Liver (tissue), 3 donors: Measurements from ENCODE around the gene SMU1.
A peak's percentile ranks its signal among the peaks of the same experiment; 100 is the strongest.

Experiments used
- JUND ChIP-seq, 2 donors: IDR thresholded peaks; 2 replicates each; pipeline ENCODE4 v1.6.1; 2016; ENCODE audit warnings: antibody characterized with exemption in 2 of 2
- RAD21 ChIP-seq, 2 donors: IDR thresholded peaks; 2 replicates each; pipeline ENCODE4 v1.6.1; 2016; ENCODE audit warnings: antibody characterized with exemption in 2 of 2, mild to moderate bottlenecking in 2 of 2
- YY1 ChIP-seq: IDR thresholded peaks from 2 replicates; pipeline ENCODE4 v1.6.1; 2016; ENCODE audit warnings: antibody characterized with exemption, mild to moderate bottlenecking
- TF ChIP-seq, protein P1 (sequence below): fragments of 150-350 bp; IDR thresholded peaks from 2 replicates; pipeline ENCODE4 v1.5.1; 2017; ENCODE audit warnings: improper control_type of control experiment, low read depth, low read length; ENCODE audit not compliant: missing input control
- donor health status: healthy.
- donor health status: healthy.

DNA sequence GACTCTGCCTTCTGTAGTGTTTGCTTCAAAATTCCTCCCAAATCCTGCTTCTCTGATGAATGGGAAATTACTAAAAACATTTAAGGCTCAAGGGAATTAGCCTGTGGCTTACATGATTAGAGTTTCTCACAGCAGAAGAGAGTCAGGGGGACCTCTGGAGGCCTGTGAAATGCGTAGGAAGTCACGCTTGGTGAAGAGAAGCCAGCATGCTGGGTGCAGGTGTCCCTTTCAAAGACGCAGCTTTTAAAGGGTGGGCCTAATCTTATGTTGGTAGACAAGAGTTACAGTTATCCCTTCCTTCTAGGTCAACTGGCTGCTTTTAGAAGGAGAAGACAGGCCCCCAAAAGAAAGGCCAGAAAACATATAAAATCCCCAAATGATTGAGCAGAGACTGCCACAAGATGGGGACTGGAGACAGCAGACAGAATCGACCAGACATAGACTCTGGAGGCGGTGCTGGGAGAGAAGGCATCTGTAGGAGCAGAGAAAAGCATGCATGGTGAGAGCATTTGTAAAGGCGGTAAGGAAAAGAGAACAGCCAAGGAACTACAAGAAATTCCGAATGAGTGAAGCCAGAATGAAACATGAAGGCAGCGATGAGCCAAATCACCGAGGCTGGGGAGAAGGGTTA is 48.4 kb upstream of the SMU1 start:
- TF ChIP-seq JUND (IDR thresholded peaks at IDR 0.05) (no peak), RAD21 (IDR thresholded peaks at IDR 0.05) (peak; percentile 5 to 27), YY1 (no peak)
- TF ChIP-seq, protein P1, sequence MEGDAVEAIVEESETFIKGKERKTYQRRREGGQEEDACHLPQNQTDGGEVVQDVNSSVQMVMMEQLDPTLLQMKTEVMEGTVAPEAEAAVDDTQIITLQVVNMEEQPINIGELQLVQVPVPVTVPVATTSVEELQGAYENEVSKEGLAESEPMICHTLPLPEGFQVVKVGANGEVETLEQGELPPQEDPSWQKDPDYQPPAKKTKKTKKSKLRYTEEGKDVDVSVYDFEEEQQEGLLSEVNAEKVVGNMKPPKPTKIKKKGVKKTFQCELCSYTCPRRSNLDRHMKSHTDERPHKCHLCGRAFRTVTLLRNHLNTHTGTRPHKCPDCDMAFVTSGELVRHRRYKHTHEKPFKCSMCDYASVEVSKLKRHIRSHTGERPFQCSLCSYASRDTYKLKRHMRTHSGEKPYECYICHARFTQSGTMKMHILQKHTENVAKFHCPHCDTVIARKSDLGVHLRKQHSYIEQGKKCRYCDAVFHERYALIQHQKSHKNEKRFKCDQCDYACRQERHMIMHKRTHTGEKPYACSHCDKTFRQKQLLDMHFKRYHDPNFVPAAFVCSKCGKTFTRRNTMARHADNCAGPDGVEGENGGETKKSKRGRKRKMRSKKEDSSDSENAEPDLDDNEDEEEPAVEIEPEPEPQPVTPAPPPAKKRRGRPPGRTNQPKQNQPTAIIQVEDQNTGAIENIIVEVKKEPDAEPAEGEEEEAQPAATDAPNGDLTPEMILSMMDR, result no peak
